Tibial artery (tissue), 4 donors: Measurements from ENCODE around the gene TADA2A.

ENCODE experiments used
- DNase-seq, 2 donors: peaks; one replicate each; pipeline ENCODE4 v3.0.0-alpha.2; 2019
- H3K27ac ChIP-seq, 2 donors: fragments of 200-600 bp; sonication (generic) in 1 of 2; 1 replicate in 1 of 2; 2 replicates in 1 of 2; pipeline ENCODE4 v1.5.1; 2018 to 2019; ENCODE audit warnings: mild to moderate bottlenecking in 1 of 2
- H3K27me3 ChIP-seq, 2 donors: fragments of 200-600 bp; sonication (generic) in 1 of 2; one replicate each; pipeline versions ENCODE4 v1.5.1 to v1.6.0; 2016 to 2019
- H3K36me3 ChIP-seq, 3 donors: fragments of 200-600 bp; sonication (generic) in 2 of 3; one replicate each; pipeline ENCODE4 v1.5.1; 2016 to 2019; ENCODE audit warnings: mild to moderate bottlenecking in 2 of 3
- H3K4me1 ChIP-seq, 4 donors: fragments of 200-600 bp; sonication (generic) in 2 of 4; 1 replicate in 3 of 4; 2 replicates in 1 of 4; pipeline ENCODE4 v1.5.1; 2016 to 2019
- H3K4me3 ChIP-seq, 2 donors: fragments of 200-600 bp; sonication (generic) in 1 of 2; 1 replicate in 1 of 2; 2 replicates in 1 of 2; pipeline ENCODE4 v1.5.1; 2018 to 2019; ENCODE audit warnings: mild to moderate bottlenecking in 2 of 2
- H3K9me3 ChIP-seq, 3 donors: fragments of 200-600 bp; sonication (generic) in 1 of 3; one replicate each; pipeline ENCODE4 v1.5.1; 2016 to 2019
- intact Hi-C: fragments of 100-400 bp; cut with DNase I; formaldehyde crosslinking; loops from one replicate; pipeline ENCODE4 v1.15.0; 2023; ENCODE audit warnings: low total_unique reads
- TF ChIP-seq, protein P1 (sequence below), 2 experiments: fragments of 200-600 bp in 1 of 2; fragments of 450-650 bp in 1 of 2; IDR thresholded peaks; one replicate each; pipeline ENCODE4 v1.5.1; 2017 to 2019; ENCODE audit warnings: antibody characterized with exemption in 2 of 2, mild to moderate bottlenecking in 1 of 2, moderate library complexity in 1 of 2

The TADA2A gene

DNA sequence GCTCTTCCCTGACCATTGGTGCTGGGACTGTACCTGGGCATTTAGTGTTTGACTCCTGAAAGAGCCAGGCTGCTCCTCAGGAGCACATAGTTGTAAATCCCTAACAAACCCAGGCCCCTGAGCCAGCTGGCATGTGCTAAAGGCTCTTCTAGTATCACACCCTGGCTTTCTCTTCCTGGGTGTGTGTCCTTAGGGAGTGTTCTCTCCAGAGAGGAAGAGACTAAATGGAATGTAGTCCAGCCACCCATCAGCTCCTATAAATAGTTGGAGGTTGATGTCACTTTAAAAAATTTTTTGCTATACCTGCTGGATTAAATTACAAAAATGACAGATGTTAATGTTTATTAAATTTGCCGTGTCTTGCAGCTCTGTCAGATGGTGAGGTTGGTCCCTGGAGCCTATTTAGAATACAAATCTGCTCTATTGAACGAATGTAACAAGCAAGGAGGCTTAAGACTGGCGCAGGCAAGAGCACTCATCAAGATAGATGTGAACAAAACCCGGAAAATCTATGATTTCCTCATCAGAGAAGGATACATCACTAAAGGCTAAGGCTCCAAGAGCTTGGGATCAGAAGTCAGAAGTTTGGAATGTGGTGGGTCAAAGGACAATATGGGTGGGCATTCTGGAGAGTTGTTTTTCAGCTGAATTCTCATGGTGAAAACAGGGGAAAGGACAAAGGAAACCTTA is 69.9 kb downstream of the TADA2A start:
- Histone ChIP-seq H3K27ac (no peak overlapping the region), H3K9me3 (no peaks in the 10 kb centered on the region), H3K4me3 (no peak overlapping the region), H3K27me3 (no peaks in the 10 kb centered on the region), H3K4me1 (peaks cover 0 to 6% (median 0%) of the 10 kb centered on the region in 4 donors), H3K36me3 (peaks cover 62 to 85% (median 80%) of the 10 kb centered on the region in 3 donors)
- DNase-seq: no peak
- intact Hi-C loops: no loop called here
- TF ChIP-seq, protein P1, sequence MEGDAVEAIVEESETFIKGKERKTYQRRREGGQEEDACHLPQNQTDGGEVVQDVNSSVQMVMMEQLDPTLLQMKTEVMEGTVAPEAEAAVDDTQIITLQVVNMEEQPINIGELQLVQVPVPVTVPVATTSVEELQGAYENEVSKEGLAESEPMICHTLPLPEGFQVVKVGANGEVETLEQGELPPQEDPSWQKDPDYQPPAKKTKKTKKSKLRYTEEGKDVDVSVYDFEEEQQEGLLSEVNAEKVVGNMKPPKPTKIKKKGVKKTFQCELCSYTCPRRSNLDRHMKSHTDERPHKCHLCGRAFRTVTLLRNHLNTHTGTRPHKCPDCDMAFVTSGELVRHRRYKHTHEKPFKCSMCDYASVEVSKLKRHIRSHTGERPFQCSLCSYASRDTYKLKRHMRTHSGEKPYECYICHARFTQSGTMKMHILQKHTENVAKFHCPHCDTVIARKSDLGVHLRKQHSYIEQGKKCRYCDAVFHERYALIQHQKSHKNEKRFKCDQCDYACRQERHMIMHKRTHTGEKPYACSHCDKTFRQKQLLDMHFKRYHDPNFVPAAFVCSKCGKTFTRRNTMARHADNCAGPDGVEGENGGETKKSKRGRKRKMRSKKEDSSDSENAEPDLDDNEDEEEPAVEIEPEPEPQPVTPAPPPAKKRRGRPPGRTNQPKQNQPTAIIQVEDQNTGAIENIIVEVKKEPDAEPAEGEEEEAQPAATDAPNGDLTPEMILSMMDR (IDR thresholded peaks at IDR 0.05): no peak

- intact Hi-C loops: no loop called here
- no peak overlapping the region for H3K4me3 ChIP-seq
- H3K36me3 ChIP-seq: peaks cover 49 to 68% (median 64%) of the 10 kb centered on the region in 3 donors
- peak; percentile 70 to 75 for DNase-seq
- H3K4me1 ChIP-seq: peaks cover 0 to 6% (median 0%) of the 10 kb centered on the region in 4 donors
- H3K9me3 ChIP-seq: no peaks in the 10 kb centered on the region
- no peaks in the 10 kb centered on the region for H3K27me3 ChIP-seq
- H3K27ac ChIP-seq: no peak overlapping the region
- TF ChIP-seq, protein P1 (IDR thresholded peaks at IDR 0.05): no peak
Observed at GRCh38 chr17:37478187-37478586, 71.5 kb downstream of the TADA2A start.

- Histone ChIP-seq H3K9me3 (no peaks in the 10 kb centered on the region), H3K27ac (no peak overlapping the region), H3K36me3 (peaks cover 42 to 60% (median 55%) of the 10 kb centered on the region in 3 donors), H3K27me3 (no peaks in the 10 kb centered on the region), H3K4me1 (peaks cover 0 to 6% (median 0%) of the 10 kb centered on the region in 4 donors), H3K4me3 (no peak overlapping the region)
- TF ChIP-seq, protein P1 (IDR thresholded peaks at IDR 0.05): no peak
- no peak for DNase-seq
- intact Hi-C loops: no loop called here
Observed at GRCh38 chr17:37479025-37479424, 72.3 kb downstream of the TADA2A start.

DNA sequence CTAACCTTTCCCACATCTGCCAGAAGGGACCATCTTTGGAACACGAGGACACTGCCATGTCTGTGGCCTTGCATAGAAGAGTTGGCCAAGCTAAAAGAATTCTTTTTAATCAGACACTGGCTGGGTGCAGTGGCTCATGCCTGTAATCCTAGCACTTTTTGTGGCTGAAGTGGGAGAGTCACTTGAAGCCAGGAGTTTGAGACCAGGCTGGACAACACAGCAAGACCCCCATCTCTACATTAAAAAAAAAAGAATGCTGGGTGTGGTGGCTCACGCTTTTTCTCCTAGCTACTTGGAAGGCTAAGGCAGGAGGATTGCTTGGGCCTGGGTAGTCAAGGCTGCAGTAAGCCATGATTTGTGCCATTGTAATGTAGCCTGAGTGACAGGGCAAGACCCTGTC is 73.7 kb downstream of the TADA2A start:
- TF ChIP-seq, protein P1 (IDR thresholded peaks at IDR 0.05): no peak
- H3K27me3 ChIP-seq: no peaks in the 10 kb centered on the region
- H3K4me3 ChIP-seq: no peak overlapping the region
- H3K27ac ChIP-seq: no peak overlapping the region
- H3K9me3 ChIP-seq: no peaks in the 10 kb centered on the region
- no peak for DNase-seq
- H3K36me3 ChIP-seq: peaks cover 29 to 46% (median 41%) of the 10 kb centered on the region in 3 donors
- intact Hi-C loops: no loop called here
- H3K4me1 ChIP-seq: peaks cover 0 to 6% (median 0%) of the 10 kb centered on the region in 4 donors

- no peak for DNase-seq
- Histone ChIP-seq H3K9me3 (no peaks in the 10 kb centered on the region), H3K27ac (no peak overlapping the region), H3K4me3 (no peak overlapping the region), H3K4me1 (peaks cover 0 to 3% (median 0%) of the 10 kb centered on the region in 4 donors), H3K27me3 (no peaks in the 10 kb centered on the region), H3K36me3 (peaks cover 22 to 39% (median 34%) of the 10 kb centered on the region in 3 donors)
- TF ChIP-seq, protein P1 (IDR thresholded peaks at IDR 0.05): no peak
- intact Hi-C loops: no loop called here
Observed at GRCh38 chr17:37481001-37481665, 74.4 kb downstream of the TADA2A start.
